ENCODE measurements around the gene DYNC2I2. TPM values are rescaled to one million over a fixed set of nuclear protein-coding genes. Genes with fewer than 3 reads are reported as not detected.

Gene DYNC2I2
- total RNA-seq, 3 donors from 2014 or later (not counting 1 experiment from before 2014, with no cell fraction given), result 5.2 to 6.3 (median 5.5) TPM

GRCh38 chr9:128628471-128629048, 28.1 kb downstream of the DYNC2I2 start:
- Mint-ChIP-seq H3K27me3 (ENCODE audit: low read depth in 2 of 2) (no peaks in the 10 kb centered on the region), H3K36me3 (no peaks in the 10 kb centered on the region), H3K9me3 (no peaks in the 10 kb centered on the region), H3K27ac (no peak overlapping the region), H3K4me1 (no peaks in the 10 kb centered on the region), H3K4me3 (no peak overlapping the region)
- TF ChIP-seq, protein P1, sequence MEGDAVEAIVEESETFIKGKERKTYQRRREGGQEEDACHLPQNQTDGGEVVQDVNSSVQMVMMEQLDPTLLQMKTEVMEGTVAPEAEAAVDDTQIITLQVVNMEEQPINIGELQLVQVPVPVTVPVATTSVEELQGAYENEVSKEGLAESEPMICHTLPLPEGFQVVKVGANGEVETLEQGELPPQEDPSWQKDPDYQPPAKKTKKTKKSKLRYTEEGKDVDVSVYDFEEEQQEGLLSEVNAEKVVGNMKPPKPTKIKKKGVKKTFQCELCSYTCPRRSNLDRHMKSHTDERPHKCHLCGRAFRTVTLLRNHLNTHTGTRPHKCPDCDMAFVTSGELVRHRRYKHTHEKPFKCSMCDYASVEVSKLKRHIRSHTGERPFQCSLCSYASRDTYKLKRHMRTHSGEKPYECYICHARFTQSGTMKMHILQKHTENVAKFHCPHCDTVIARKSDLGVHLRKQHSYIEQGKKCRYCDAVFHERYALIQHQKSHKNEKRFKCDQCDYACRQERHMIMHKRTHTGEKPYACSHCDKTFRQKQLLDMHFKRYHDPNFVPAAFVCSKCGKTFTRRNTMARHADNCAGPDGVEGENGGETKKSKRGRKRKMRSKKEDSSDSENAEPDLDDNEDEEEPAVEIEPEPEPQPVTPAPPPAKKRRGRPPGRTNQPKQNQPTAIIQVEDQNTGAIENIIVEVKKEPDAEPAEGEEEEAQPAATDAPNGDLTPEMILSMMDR (IDR thresholded peaks at IDR 0.05), result no peak
- no peak overlapping the region for H3K27ac ChIP-seq (ENCODE audit: low read length)
- 91% methylated on average over 17 of the region's 17 CpGs for WGBS (ENCODE audit: insufficient coverage)
- H3K36me3 ChIP-seq (ENCODE audit: control insufficient read depth, insufficient read depth, low read length), result peaks cover 90% of the 10 kb centered on the region
- H3K4me3 ChIP-seq (ENCODE audit: low read length), result no peak overlapping the region
- H3K4me1 ChIP-seq (ENCODE audit: control insufficient read depth, insufficient read depth, low read length), result no peaks in the 10 kb centered on the region
- intact Hi-C loops (cut with micrococcal nuclease), result no loop called here
- DNase-seq (no peak), ATAC-seq (no peak)
- no peaks in the 10 kb centered on the region for H3K27me3 ChIP-seq (ENCODE audit: control insufficient read depth, insufficient read depth, low read length)
- no peaks in the 10 kb centered on the region for H3K9me3 ChIP-seq (ENCODE audit: control insufficient read depth, insufficient read depth, low read length)

GRCh38 chr9:128627906-128628305, 28.7 kb downstream of the DYNC2I2 start:
- H3K4me3 Mint-ChIP-seq, result no peak overlapping the region
- no peaks in the 10 kb centered on the region for H3K36me3 Mint-ChIP-seq
- intact Hi-C loops (cut with micrococcal nuclease), result no loop called here
- H3K9me3 Mint-ChIP-seq, result no peaks in the 10 kb centered on the region
- H3K27ac ChIP-seq (ENCODE audit: low read length), result no peak overlapping the region
- no peaks in the 10 kb centered on the region for H3K4me1 Mint-ChIP-seq
- H3K27ac Mint-ChIP-seq, result no peak overlapping the region
- H3K36me3 ChIP-seq (ENCODE audit: control insufficient read depth, insufficient read depth, low read length), result peaks cover 86% of the 10 kb centered on the region
- no peaks in the 10 kb centered on the region for H3K27me3 Mint-ChIP-seq (ENCODE audit: low read depth in 2 of 2)
- no peaks in the 10 kb centered on the region for H3K9me3 ChIP-seq (ENCODE audit: control insufficient read depth, insufficient read depth, low read length)
- no peak for ATAC-seq
- no peak overlapping the region for H3K4me3 ChIP-seq (ENCODE audit: low read length)
- H3K27me3 ChIP-seq (ENCODE audit: control insufficient read depth, insufficient read depth, low read length), result no peaks in the 10 kb centered on the region
- WGBS (ENCODE audit: insufficient coverage), result 97% methylated on average over 13 of the region's 13 CpGs
- TF ChIP-seq, protein P1 (IDR thresholded peaks at IDR 0.05), result no peak
- DNase-seq, result no peak
- H3K4me1 ChIP-seq (ENCODE audit: control insufficient read depth, insufficient read depth, low read length), result no peaks in the 10 kb centered on the region

GRCh38 chr9:128627127-128627715, 29.4 kb downstream of the DYNC2I2 start:
- Histone ChIP-seq H3K27me3 (ENCODE audit: control insufficient read depth, insufficient read depth, low read length) (no peaks in the 10 kb centered on the region), H3K9me3 (ENCODE audit: control insufficient read depth, insufficient read depth, low read length) (no peaks in the 10 kb centered on the region), H3K4me1 (ENCODE audit: control insufficient read depth, insufficient read depth, low read length) (no peaks in the 10 kb centered on the region), H3K36me3 (ENCODE audit: control insufficient read depth, insufficient read depth, low read length) (peaks cover 81% of the 10 kb centered on the region), H3K4me3 (ENCODE audit: low read length) (no peak overlapping the region), H3K27ac (ENCODE audit: low read length) (no peak overlapping the region)
- H3K27ac Mint-ChIP-seq, result no peak overlapping the region
- no peak for ATAC-seq
- H3K9me3 Mint-ChIP-seq, result no peaks in the 10 kb centered on the region
- H3K4me1 Mint-ChIP-seq, result no peaks in the 10 kb centered on the region
- intact Hi-C loops (cut with micrococcal nuclease), result no loop called here
- TF ChIP-seq, protein P1 (IDR thresholded peaks at IDR 0.05), result no peak
- no peaks in the 10 kb centered on the region for H3K27me3 Mint-ChIP-seq (ENCODE audit: low read depth in 2 of 2)
- no peak overlapping the region for H3K4me3 Mint-ChIP-seq
- no peaks in the 10 kb centered on the region for H3K36me3 Mint-ChIP-seq
- no peak for DNase-seq
- 97% methylated on average over 14 of the region's 15 CpGs for WGBS (ENCODE audit: insufficient coverage)

GRCh38 chr9:128626181-128626580, 30.5 kb downstream of the DYNC2I2 start:
- no peak for DNase-seq
- WGBS (ENCODE audit: insufficient coverage), result 91% methylated on average over 16 of the region's 16 CpGs
- Mint-ChIP-seq H3K4me1 (no peaks in the 10 kb centered on the region), H3K9me3 (no peaks in the 10 kb centered on the region), H3K27ac (no peak overlapping the region), H3K27me3 (ENCODE audit: low read depth in 2 of 2) (no peaks in the 10 kb centered on the region), H3K4me3 (no peak overlapping the region), H3K36me3 (peaks cover 5% of the 10 kb centered on the region)
- Histone ChIP-seq H3K36me3 (ENCODE audit: control insufficient read depth, insufficient read depth, low read length) (peaks cover 80% of the 10 kb centered on the region), H3K9me3 (ENCODE audit: control insufficient read depth, insufficient read depth, low read length) (no peaks in the 10 kb centered on the region), H3K4me3 (ENCODE audit: low read length) (no peak overlapping the region), H3K27ac (ENCODE audit: low read length) (no peak overlapping the region), H3K4me1 (ENCODE audit: control insufficient read depth, insufficient read depth, low read length) (no peaks in the 10 kb centered on the region), H3K27me3 (ENCODE audit: control insufficient read depth, insufficient read depth, low read length) (no peaks in the 10 kb centered on the region)
- intact Hi-C loops (cut with micrococcal nuclease), result no loop called here
- TF ChIP-seq, protein P1 (IDR thresholded peaks at IDR 0.05), result no peak
- ATAC-seq, result no peak
